Stimulated activated naive CD8-positive, alpha-beta T cell treated with anti-CD3 and anti-CD28 coated beads, Interleukin-15, amount 100 ng/mL, for 72 hours (primary cell): ENCODE results near the gene SETD6.
A peak's percentile ranks its signal among the peaks of the same experiment; 100 is the strongest.

Experiments used
- ATAC-seq: fragments of 150-1000 bp; cut with Tn5 transposase; 2 replicates; pipeline ENCODE4 v1.10.0; 2021; ENCODE audit warnings: mild to moderate bottlenecking, moderate library complexity
- DNase-seq, 2 donors: peaks; one replicate each; pipeline ENCODE4 v3.0.0; 2021 to 2022
- H3K27ac Mint-ChIP-seq, 2 donors: one replicate each; pipeline ENCODE4 v1.8.0; 2022; ENCODE audit warnings: mild to moderate bottlenecking in 2 of 2, mixed read lengths in 2 of 2, moderate library complexity in 2 of 2
- H3K27me3 Mint-ChIP-seq: one replicate; pipeline ENCODE4 v1.8.0; 2022; ENCODE audit warnings: mixed read lengths
- H3K4me1 Mint-ChIP-seq: one replicate; pipeline ENCODE4 v1.8.0; 2022; ENCODE audit warnings: mild to moderate bottlenecking, mixed read lengths
- H3K4me3 Mint-ChIP-seq, 2 donors: one replicate each; pipeline ENCODE4 v1.8.0; 2022; ENCODE audit warnings: mild to moderate bottlenecking in 2 of 2, mixed read lengths in 2 of 2, moderate library complexity in 1 of 2
- H3K9me3 Mint-ChIP-seq, 2 donors: one replicate each; pipeline ENCODE4 v1.8.0; 2022; ENCODE audit warnings: mixed read lengths in 2 of 2

SETD6 gene

GRCh38 chr16:58511933-58512815 lies 3.1 kb upstream of the SETD6 start:
- H3K4me1 Mint-ChIP-seq, result peaks cover 52% of the 10 kb centered on the region
- DNase-seq (peak; percentile 79 to 82), ATAC-seq (peak; percentile 37)
- H3K4me3 Mint-ChIP-seq, result no peak overlapping the region
- no peaks in the 10 kb centered on the region for H3K9me3 Mint-ChIP-seq
- no peaks in the 10 kb centered on the region for H3K27me3 Mint-ChIP-seq
- H3K27ac Mint-ChIP-seq, result peak overlapping the region; percentile 62 to 94

GRCh38 chr16:58513874-58514273 lies 1.4 kb upstream of the SETD6 start:
- Mint-ChIP-seq H3K4me1 (peaks cover 62% of the 10 kb centered on the region), H3K9me3 (no peaks in the 10 kb centered on the region), H3K4me3 (no peak overlapping the region), H3K27ac (peak overlapping the region in 1 of 2 donors; percentile 21), H3K27me3 (no peaks in the 10 kb centered on the region)
- no peak for ATAC-seq
- DNase-seq, result no peak

- ATAC-seq (peak; percentile 80), DNase-seq (peak; percentile 55 to 60)
- no peaks in the 10 kb centered on the region for H3K9me3 Mint-ChIP-seq
- H3K27ac Mint-ChIP-seq, result peak overlapping the region; percentile 91 to 95
- H3K4me3 Mint-ChIP-seq, result peak overlapping the region; percentile 89 to 95
- H3K4me1 Mint-ChIP-seq, result peaks cover 69% of the 10 kb centered on the region
- no peaks in the 10 kb centered on the region for H3K27me3 Mint-ChIP-seq
Measured at GRCh38 chr16:58515871-58516767, 802 bp downstream of the SETD6 start.

- DNase-seq (no peak), ATAC-seq (no peak)
- no peaks in the 10 kb centered on the region for H3K27me3 Mint-ChIP-seq
- H3K4me3 Mint-ChIP-seq, result peak overlapping the region; percentile 76 to 95
- peaks cover 64% of the 10 kb centered on the region for H3K4me1 Mint-ChIP-seq
- no peaks in the 10 kb centered on the region for H3K9me3 Mint-ChIP-seq
- peak overlapping the region in 1 of 2 donors; percentile 63 for H3K27ac Mint-ChIP-seq
Measured at GRCh38 chr16:58516768-58517107, 1.4 kb downstream of the SETD6 start.

GRCh38 chr16:58518083-58518979 lies 3.0 kb downstream of the SETD6 start:
- ATAC-seq (no peak), DNase-seq (no peak)
- H3K4me3 Mint-ChIP-seq, result no peak overlapping the region
- peaks cover 48% of the 10 kb centered on the region for H3K4me1 Mint-ChIP-seq
- no peaks in the 10 kb centered on the region for H3K27me3 Mint-ChIP-seq
- H3K9me3 Mint-ChIP-seq, result no peaks in the 10 kb centered on the region
- H3K27ac Mint-ChIP-seq, result peak overlapping the region; percentile 64 to 83

- Mint-ChIP-seq H3K27ac (no peak overlapping the region), H3K4me1 (peaks cover 42% of the 10 kb centered on the region), H3K27me3 (no peaks in the 10 kb centered on the region), H3K4me3 (no peak overlapping the region), H3K9me3 (no peaks in the 10 kb centered on the region)
- no peak for ATAC-seq
- DNase-seq, result no peak
Measured at GRCh38 chr16:58518980-58519368, 3.7 kb downstream of the SETD6 start.

GRCh38 chr16:58519707-58520106 lies 4.4 kb downstream of the SETD6 start:
- Mint-ChIP-seq H3K27ac (no peak overlapping the region), H3K27me3 (no peaks in the 10 kb centered on the region), H3K9me3 (no peaks in the 10 kb centered on the region), H3K4me3 (no peak overlapping the region), H3K4me1 (peaks cover 36% of the 10 kb centered on the region)
- ATAC-seq, result no peak
- DNase-seq, result no peak

- H3K27me3 Mint-ChIP-seq, result no peaks in the 10 kb centered on the region
- H3K4me3 Mint-ChIP-seq, result no peak overlapping the region
- no peak overlapping the region for H3K27ac Mint-ChIP-seq
- ATAC-seq (no peak), DNase-seq (no peak)
- no peaks in the 10 kb centered on the region for H3K9me3 Mint-ChIP-seq
- peaks cover 6% of the 10 kb centered on the region for H3K4me1 Mint-ChIP-seq
Measured at GRCh38 chr16:58530179-58530578, 14.9 kb downstream of the SETD6 start.

- peaks cover 6% of the 10 kb centered on the region for H3K4me1 Mint-ChIP-seq
- H3K9me3 Mint-ChIP-seq, result no peaks in the 10 kb centered on the region
- H3K4me3 Mint-ChIP-seq, result no peak overlapping the region
- DNase-seq, result no peak
- no peak overlapping the region for H3K27ac Mint-ChIP-seq
- no peak for ATAC-seq
- H3K27me3 Mint-ChIP-seq, result no peaks in the 10 kb centered on the region
Measured at GRCh38 chr16:58532414-58532813, 17.1 kb downstream of the SETD6 start.

- H3K27ac Mint-ChIP-seq, result no peak overlapping the region
- DNase-seq (no peak), ATAC-seq (no peak)
- H3K4me1 Mint-ChIP-seq, result peaks cover 6% of the 10 kb centered on the region
- no peaks in the 10 kb centered on the region for H3K9me3 Mint-ChIP-seq
- no peak overlapping the region for H3K4me3 Mint-ChIP-seq
- no peaks in the 10 kb centered on the region for H3K27me3 Mint-ChIP-seq
Measured at GRCh38 chr16:58533751-58534470, 18.6 kb downstream of the SETD6 start.

- Mint-ChIP-seq H3K4me1 (peaks cover 6% of the 10 kb centered on the region), H3K27me3 (no peaks in the 10 kb centered on the region), H3K27ac (no peak overlapping the region), H3K9me3 (no peaks in the 10 kb centered on the region), H3K4me3 (no peak overlapping the region)
- ATAC-seq (no peak), DNase-seq (no peak)
Measured at GRCh38 chr16:58535100-58535499, 19.8 kb downstream of the SETD6 start.

- no peaks in the 10 kb centered on the region for H3K9me3 Mint-ChIP-seq
- H3K4me3 Mint-ChIP-seq, result no peak overlapping the region
- no peak for DNase-seq
- H3K4me1 Mint-ChIP-seq, result peaks cover under 1% of the 10 kb centered on the region
- ATAC-seq, result no peak
- no peak overlapping the region for H3K27ac Mint-ChIP-seq
- no peaks in the 10 kb centered on the region for H3K27me3 Mint-ChIP-seq
Measured at GRCh38 chr16:58536278-58536677, 21.0 kb downstream of the SETD6 start.

GRCh38 chr16:58537124-58537906 lies 22.0 kb downstream of the SETD6 start:
- Mint-ChIP-seq H3K27me3 (no peaks in the 10 kb centered on the region), H3K4me1 (no peaks in the 10 kb centered on the region), H3K27ac (no peak overlapping the region), H3K4me3 (no peak overlapping the region), H3K9me3 (no peaks in the 10 kb centered on the region)
- ATAC-seq (no peak), DNase-seq (no peak)

- no peak overlapping the region for H3K4me3 Mint-ChIP-seq
- DNase-seq, result no peak
- no peak for ATAC-seq
- H3K27ac Mint-ChIP-seq, result no peak overlapping the region
- no peaks in the 10 kb centered on the region for H3K27me3 Mint-ChIP-seq
- H3K4me1 Mint-ChIP-seq, result no peaks in the 10 kb centered on the region
- no peaks in the 10 kb centered on the region for H3K9me3 Mint-ChIP-seq
Measured at GRCh38 chr16:58541711-58542110, 26.4 kb downstream of the SETD6 start.
